Hepatocyte (in vitro differentiated cells): ENCODE results near the gene NR4A1. TPM values are rescaled to one million over a fixed set of nuclear protein-coding genes. Genes with fewer than 3 reads are reported as not detected.

Source experiments
- DNase-seq: peaks from one replicate; pipeline ENCODE4 v3.0.0-alpha.2; 2016; ENCODE audit warnings: low spot score
- H2AFZ ChIP-seq: fragments of 200-600 bp; sonication (generic); 2 replicates; pipeline ENCODE4 v1.6.0; 2016; ENCODE audit warnings: antibody characterized with exemption, mild to moderate bottlenecking
- H3K27ac ChIP-seq: fragments of 200-600 bp; sonication (generic); 2 replicates; pipeline ENCODE4 v1.5.1; 2016; ENCODE audit warnings: mild to moderate bottlenecking
- H3K27me3 ChIP-seq: fragments of 200-600 bp; sonication (generic); 2 replicates; pipeline ENCODE4 v1.6.1; 2016
- H3K36me3 ChIP-seq: fragments of 200-600 bp; sonication (generic); replicated peaks from 2 replicates; pipeline ENCODE4 v1.5.1; 2016; ENCODE audit warnings: low read depth; ENCODE audit not compliant: insufficient read depth
- H3K4me1 ChIP-seq: fragments of 200-600 bp; sonication (generic); 2 replicates; pipeline ENCODE4 v1.5.1; 2016; ENCODE audit warnings: mild to moderate bottlenecking, moderate library complexity; ENCODE audit not compliant: insufficient read depth
- H3K4me2 ChIP-seq: fragments of 200-600 bp; sonication (generic); 2 replicates; pipeline ENCODE4 v1.6.0; 2016
- H3K4me3 ChIP-seq: fragments of 200-600 bp; sonication (generic); 2 replicates; pipeline ENCODE4 v1.5.1; 2016; ENCODE audit warnings: mild to moderate bottlenecking
- H3K79me2 ChIP-seq: fragments of 200-600 bp; sonication (generic); 2 replicates; pipeline ENCODE4 v1.6.0; 2017; ENCODE audit warnings: mild to moderate bottlenecking
- H3K9me2 ChIP-seq: fragments of 200-600 bp; sonication (generic); replicated peaks from 2 replicates; pipeline ENCODE4 v1.6.0; 2017; ENCODE audit warnings: mild to moderate bottlenecking; ENCODE audit not compliant: insufficient read depth
- H3K9me3 ChIP-seq: fragments of 200-600 bp; sonication (generic); 2 replicates; pipeline ENCODE4 v1.5.1; 2016; ENCODE audit warnings: low read depth, mild to moderate bottlenecking
- H4K20me1 ChIP-seq: fragments of 200-600 bp; sonication (generic); 2 replicates; pipeline ENCODE4 v1.6.0; 2016; ENCODE audit warnings: mild to moderate bottlenecking; ENCODE audit not compliant: insufficient read depth, poor library complexity, severe bottlenecking
- CTCF ChIP-seq: fragments of 200-600 bp; sonication (generic); IDR thresholded peaks from 2 replicates; pipeline ENCODE4 v1.5.1; 2016; ENCODE audit warnings: antibody characterized with exemption, mild to moderate bottlenecking; ENCODE audit not compliant: poor library complexity
- EZH2 ChIP-seq: fragments of 200-600 bp; sonication (generic); IDR thresholded peaks from 2 replicates; pipeline ENCODE4 v1.6.1; 2016; ENCODE audit warnings: antibody characterized with exemption, mild to moderate bottlenecking, borderline replicate concordance
- EZH2phosphoT487 ChIP-seq: fragments of 200-600 bp; sonication (generic); IDR thresholded peaks from one replicate; pipeline ENCODE4 v1.6.1; 2018; ENCODE audit warnings: antibody characterized with exemption, mild to moderate bottlenecking, low read depth, moderate library complexity; ENCODE audit not compliant: unreplicated experiment, severe bottlenecking
- WGBS: methylation state at CpG from one replicate; pipeline ENCODE4 v1.1.6; 2016; ENCODE audit warnings: low lambda C conversion rate; ENCODE audit errors: missing lambda C conversion rate; 5-methylcytosine and 5-hydroxymethylcytosine counted together
- polyA plus RNA-seq: library from polyadenylated mRNA; unstranded; fragments of >200 nt; fragmentation: Nextera tagmentation; extraction: Ambion mirVana; gene quantifications from 2 replicates; pipeline ENCODE4 v1.2.1, GENCODE V29; 2016
- total RNA-seq: library from RNA; depleted of rRNA; stranded (reverse); fragments of >200 nt; gene quantifications from 2 replicates; pipeline ENCODE4 v1.2.3, GENCODE V29; 2014

The NR4A1 gene
- total and polyA plus RNA-seq, 2 experiments from 2014 or later, result 39.2 to 131 TPM

- Histone ChIP-seq H2AFZ (no peak overlapping the region), H4K20me1 (peaks cover 5% of the 10 kb centered on the region), H3K4me2 (no peak overlapping the region), H3K36me3 (no peaks in the 10 kb centered on the region), H3K9me3 (no peaks in the 10 kb centered on the region), H3K9me2 (no peaks in the 10 kb centered on the region), H3K27ac (no peak overlapping the region), H3K4me1 (peaks cover 12% of the 10 kb centered on the region), H3K4me3 (no peak overlapping the region), H3K79me2 (no peaks in the 10 kb centered on the region), H3K27me3 (no peaks in the 10 kb centered on the region)
- TF ChIP-seq EZH2 (no peak), CTCF (no peak), EZH2phosphoT487 (no peak)
- no peak for DNase-seq
- 56% methylated on average over 9 of the region's 9 CpGs for WGBS
Observed at GRCh38 chr12:52081263-52081733, 30.1 kb downstream of the NR4A1 start.

GRCh38 chr12:52082026-52082668, 30.9 kb downstream of the NR4A1 start:
- TF ChIP-seq EZH2phosphoT487 (no peak), CTCF (no peak), EZH2 (no peak)
- Histone ChIP-seq H3K4me1 (peaks cover 12% of the 10 kb centered on the region), H4K20me1 (peaks cover 5% of the 10 kb centered on the region), H3K4me2 (no peak overlapping the region), H3K27ac (no peak overlapping the region), H3K36me3 (no peaks in the 10 kb centered on the region), H3K4me3 (no peak overlapping the region), H3K9me2 (no peaks in the 10 kb centered on the region), H3K9me3 (no peaks in the 10 kb centered on the region), H2AFZ (no peak overlapping the region), H3K27me3 (peaks cover under 1% of the 10 kb centered on the region), H3K79me2 (no peaks in the 10 kb centered on the region)
- DNase-seq, result peak; percentile 29
- WGBS, result 35% methylated on average over 12 of the region's 13 CpGs

GRCh38 chr12:52082669-52082987, 31.4 kb downstream of the NR4A1 start:
- H2AFZ ChIP-seq, result no peak overlapping the region
- WGBS, result 82% methylated on average over 4 of the region's 4 CpGs
- peaks cover 5% of the 10 kb centered on the region for H4K20me1 ChIP-seq
- H3K4me3 ChIP-seq, result no peak overlapping the region
- H3K4me2 ChIP-seq, result no peak overlapping the region
- no peaks in the 10 kb centered on the region for H3K79me2 ChIP-seq
- no peaks in the 10 kb centered on the region for H3K36me3 ChIP-seq
- no peaks in the 10 kb centered on the region for H3K9me2 ChIP-seq
- H3K27me3 ChIP-seq, result peaks cover 5% of the 10 kb centered on the region
- TF ChIP-seq CTCF (no peak), EZH2phosphoT487 (no peak), EZH2 (no peak)
- H3K9me3 ChIP-seq, result no peaks in the 10 kb centered on the region
- no peak overlapping the region for H3K27ac ChIP-seq
- H3K4me1 ChIP-seq, result peaks cover 12% of the 10 kb centered on the region
- DNase-seq, result no peak
